K562 (cell line): ENCODE data around the gene MLXIPL. TPM values are rescaled to one million over a fixed set of nuclear protein-coding genes. Genes with fewer than 3 reads are reported as not detected.

Experiments
- ATAC-seq: fragments of 200-7000 bp; cut with Tn5 transposase; 3 replicates; pipeline ENCODE4 v1.9.1; 2020; ENCODE audit warnings: moderate library complexity
- BruUV-seq: library from RNA; stranded (reverse); fragments of 400-500 nt; replicated peaks from 2 replicates; lab custom pipeline; 2021; lab: Mats Ljungman, UMichigan
- CTCF ChIA-PET: fragments of 300-600 bp; formaldehyde crosslinking; extraction: SDS; loops from one replicate; lab custom pipeline; 2021; ENCODE audit warnings: low intra/inter-chr PET ratio; lab: Yijun Ruan, JAX
- POLR2A ChIA-PET: fragments of 300-600, 350-650 bp; sonication (Branson Sonifier 250); formaldehyde crosslinking; extraction: SDS; loops from one replicate; lab custom pipeline; 2021; ENCODE audit warnings: antibody characterized with exemption, inconsistent platforms; lab: Yijun Ruan, JAX
- DNase-seq, 4 experiments: peaks; one replicate each; pipeline versions ENCODE4 v3.0.0 to v3.0.0-alpha.2; 2011 to 2018; ENCODE audit warnings: low spot score in 3 of 4, mixed read lengths in 3 of 4; ENCODE audit errors: extremely low read depth in 1 of 4
- FAIRE-seq: peaks from 2 replicates; lab custom pipeline; 2011; peaks lifted over from hg19 to GRCh38; lab: Jason Lieb, UNC
- H2AFZ ChIP-seq: 2 replicates; pipeline ENCODE4 v1.6.0; 2011; ENCODE audit warnings: low read depth, low read length, control low read depth, inconsistent platforms
- H3K27ac ChIP-seq: fragments of 200-600 bp; 3 replicates; pipeline ENCODE4 v1.8.0; 2011; ENCODE audit warnings: low read depth, mild to moderate bottlenecking, control low read depth, inconsistent platforms, low read length, moderate library complexity, mixed read lengths; ENCODE audit errors: extremely low read depth
- H3K27me3 ChIP-seq, 2 experiments: fragments of 300-600 bp in 1 of 2; 2 replicates in 1 of 2; 3 replicates in 1 of 2; pipeline versions ENCODE4 v1.6.0 to v1.8.0; 2011; ENCODE audit warnings: inconsistent platforms in 2 of 2, low read length in 2 of 2, mild to moderate bottlenecking in 1 of 2, mixed read lengths in 1 of 2, moderate library complexity in 1 of 2; ENCODE audit not compliant: control insufficient read depth in 2 of 2, insufficient read depth in 2 of 2
- H3K36me3 ChIP-seq: fragments of 300-600 bp; 3 replicates; pipeline ENCODE4 v1.8.0; 2011; ENCODE audit warnings: mild to moderate bottlenecking, low read length, inconsistent platforms; ENCODE audit not compliant: control insufficient read depth, insufficient read depth
- H3K4me1 ChIP-seq, 2 experiments: fragments of 200-600 bp in 1 of 2; replicated peaks in 1 of 2; 2 replicates in 1 of 2; 3 replicates in 1 of 2; pipeline versions ENCODE4 v1.5.1 to v1.8.0; 2011; ENCODE audit warnings: inconsistent platforms in 2 of 2, low read length in 2 of 2, mild to moderate bottlenecking in 1 of 2, mixed read lengths in 1 of 2, moderate library complexity in 1 of 2; ENCODE audit not compliant: control insufficient read depth in 2 of 2, insufficient read depth in 2 of 2
- H3K4me2 ChIP-seq: 2 replicates; pipeline ENCODE4 v1.6.1; 2011; ENCODE audit warnings: low read length, control low read depth, inconsistent platforms, mixed read lengths; ENCODE audit not compliant: insufficient read depth
- H3K4me3 ChIP-seq: fragments of 200-600 bp; sonication (generic), shearing (Covaris generic); 2 replicates; pipeline ENCODE4 v1.5.1; 2016; ENCODE audit warnings: control low read depth, inconsistent platforms
- H3K79me2 ChIP-seq: fragments of 200-600 bp; 3 replicates; pipeline ENCODE4 v1.8.0; 2011; ENCODE audit warnings: low read length, inconsistent platforms; ENCODE audit not compliant: control insufficient read depth, insufficient read depth
- H3K9ac ChIP-seq, 2 experiments: 2 replicates each; pipeline versions ENCODE4 v1.6.0 to v1.6.1; 2011; ENCODE audit warnings: low read depth in 2 of 2, low read length in 2 of 2, control low read depth in 1 of 2, inconsistent platforms in 1 of 2, mild to moderate bottlenecking in 1 of 2, mixed read lengths in 1 of 2; ENCODE audit not compliant: insufficient read depth in 1 of 2
- H3K9me1 ChIP-seq: one replicate; pipeline ENCODE4 v1.6.0; 2011; ENCODE audit warnings: inconsistent platforms, mild to moderate bottlenecking, low read length, moderate library complexity; ENCODE audit not compliant: control insufficient read depth, insufficient read depth
- H3K9me3 ChIP-seq: replicated peaks from 2 replicates; pipeline ENCODE4 v1.5.1; 2011; ENCODE audit warnings: low read depth, low read length, inconsistent platforms; ENCODE audit not compliant: control insufficient read depth, insufficient read depth
- H4K20me1 ChIP-seq: replicated peaks from 2 replicates; pipeline ENCODE4 v1.6.1; 2011; ENCODE audit warnings: low read length, inconsistent platforms, mixed read lengths; ENCODE audit not compliant: control insufficient read depth, insufficient read depth
- IRF2 ChIP-seq: sonication (generic); formaldehyde crosslinking; IDR thresholded peaks from 2 replicates; pipeline ENCODE4 v1.8.1; 2022; ENCODE audit warnings: mild to moderate bottlenecking, missing genetic modification reagents
- LEF1 ChIP-seq: fragments of 450-650 bp; IDR thresholded peaks from 2 replicates; pipeline ENCODE4 v1.6.1; 2016; ENCODE audit warnings: mild to moderate bottlenecking
- MAFF ChIP-seq: IDR thresholded peaks from 2 replicates; pipeline ENCODE4 v1.6.1; 2012; ENCODE audit warnings: low read length, improper control_type of control experiment
- POLR2B ChIP-seq: fragments of 450-650 bp; IDR thresholded peaks from 2 replicates; pipeline ENCODE4 v1.6.1; 2018; ENCODE audit warnings: low read depth; ENCODE audit not compliant: partially characterized antibody
- SIX5 ChIP-seq, 2 experiments: IDR thresholded peaks; 2 replicates each; pipeline ENCODE4 v1.6.1; 2011; ENCODE audit warnings: low read length in 2 of 2, borderline replicate concordance in 1 of 2, low read depth in 1 of 2, mild to moderate bottlenecking in 1 of 2, moderate library complexity in 1 of 2; ENCODE audit not compliant: insufficient read depth in 1 of 2
- WGBS: fragments of 100-300 bp; shearing (Covaris generic); methylation state at CpG from one replicate; pipeline ENCODE4 v1.1.6; 2016; ENCODE audit warnings: low coverage, mixed read lengths; ENCODE audit not compliant: insufficient coverage; ENCODE audit errors: missing lambda C conversion rate; 5-methylcytosine and 5-hydroxymethylcytosine counted together
- in situ Hi-C: fragments of 300-500 bp; cut with MboI; formaldehyde crosslinking; loops from 4 replicates; pipeline ENCODE4 v1.15.0; 2018; ENCODE audit warnings: inconsistent platforms, mixed read lengths
- intact Hi-C: fragments of 100-400 bp; cut with micrococcal nuclease; formaldehyde crosslinking; loops from 2 replicates; pipeline ENCODE4 v1.14.2; 2022
- polyA plus RNA-seq, 8 experiments: library from polyadenylated mRNA; depleted of rRNA in 4 of 8; stranded (reverse) in 5 of 8; unstranded in 3 of 8; fragments of >200 nt; fragmentation: Nextera tagmentation in 2 of 8; fragmentation: Illumina TruSeq in 1 of 8; extraction: Ambion mirVana in 2 of 8; extraction: Trizol in 1 of 8; gene quantifications; 2 replicates each; pipeline versions ENCODE4 v1.2.1 to v1.2.3, GENCODE V29; 2011 to 2014; ENCODE audit warnings: inconsistent platforms in 1 of 8, missing spikeins in 1 of 8
- total RNA-seq, 7 experiments: library from RNA; depleted of rRNA in 6 of 7; stranded (reverse); fragments of >200 nt in 6 of 7; fragmentation: Illumina TruSeq in 2 of 7; extraction: Trizol in 2 of 7; gene quantifications; 2 replicates each; pipeline versions ENCODE4 v1.2.1 to v1.2.3, GENCODE V29; 2011 to 2021; ENCODE audit warnings: low replicate concordance in 1 of 7
- TF ChIP-seq, protein P1 (sequence below), 2 experiments: fragments of 450-650 bp; conservative IDR thresholded peaks; 2 replicates each; pipeline ENCODE4 v1.6.1; 2017; ENCODE audit warnings: mild to moderate bottlenecking in 2 of 2, moderate library complexity in 2 of 2
- TF ChIP-seq, protein P2 (sequence below): sonication (generic); formaldehyde crosslinking; IDR thresholded peaks from 2 replicates; pipeline ENCODE4 v1.9.0; 2022; ENCODE audit warnings: mild to moderate bottlenecking, missing genetic modification reagents

Gene MLXIPL
- total and polyA plus RNA-seq, 9 of the 15 experiments (the other 6 are each of a cell fraction or from before 2014, with no cell fraction given): 0.11 to 18.4 (median 1.4) TPM

DNA sequence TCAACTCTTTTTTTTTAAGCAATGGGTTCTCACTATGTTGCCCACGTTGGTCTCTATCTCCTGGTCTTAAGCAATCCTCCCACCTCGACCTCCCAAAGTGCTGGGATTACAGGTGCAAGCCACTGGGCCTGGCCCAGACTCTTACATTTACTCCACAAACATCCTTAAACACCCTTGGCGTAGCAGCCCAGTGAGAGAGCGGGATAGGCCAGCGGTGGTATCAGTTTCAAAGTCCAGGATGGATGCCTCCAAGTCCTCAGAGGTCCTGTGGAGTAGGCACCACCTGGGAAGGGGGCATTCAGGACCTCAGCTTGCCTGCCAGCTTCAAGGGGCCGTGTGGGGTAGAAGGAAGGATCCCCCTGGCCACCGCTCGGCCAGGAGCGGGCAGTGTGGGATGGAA lies 25.3 kb upstream of the MLXIPL start:
- peaks cover 32 to 77% of the 10 kb centered on the region in 2 experiments for H3K27me3 ChIP-seq
- H3K4me2 ChIP-seq: no peak overlapping the region
- ATAC-seq: no peak
- WGBS: 4% methylated on average over 9 of the region's 9 CpGs
- ChIA-PET POLR2A (interaction anchor here (0.7 to 1.1 kb wide), 2 partner anchors 35 to 83 kb away, joined by 3 read pairs; no protein-coding TSS in a partner anchor), CTCF (interaction anchor here (2.4 kb wide), 1 partner anchor 76 kb away, joined by 13 read pairs; no protein-coding TSS in a partner anchor)
- intact Hi-C loops: no loop called here
- H3K9me3 ChIP-seq: no peaks in the 10 kb centered on the region
- no peaks in the 10 kb centered on the region for H3K36me3 ChIP-seq
- no peak overlapping the region for H2AFZ ChIP-seq
- no peaks in the 10 kb centered on the region for H3K9me1 ChIP-seq
- H4K20me1 ChIP-seq: 0 out of 2 replicates have a peak, but pooled peaks cover 3% of the 10 kb centered on the region
- in situ Hi-C loops: no loop called here
- peaks cover 0 to 14% of the 10 kb centered on the region in 2 experiments; a peak in 2 of 5 replicates for H3K4me1 ChIP-seq
- TF ChIP-seq LEF1 (no peak), POLR2B (no peak), IRF2 (CRISPR knock-in tag) (no peak), SIX5 (IDR thresholded peaks at IDR 0.05; ENCODE audit: borderline replicate concordance in 1 of 2, insufficient read depth in 1 of 2, low read depth in 1 of 2, low read length in 2 of 2) (no peak), MAFF (no peak)
- TF ChIP-seq, protein P1, sequence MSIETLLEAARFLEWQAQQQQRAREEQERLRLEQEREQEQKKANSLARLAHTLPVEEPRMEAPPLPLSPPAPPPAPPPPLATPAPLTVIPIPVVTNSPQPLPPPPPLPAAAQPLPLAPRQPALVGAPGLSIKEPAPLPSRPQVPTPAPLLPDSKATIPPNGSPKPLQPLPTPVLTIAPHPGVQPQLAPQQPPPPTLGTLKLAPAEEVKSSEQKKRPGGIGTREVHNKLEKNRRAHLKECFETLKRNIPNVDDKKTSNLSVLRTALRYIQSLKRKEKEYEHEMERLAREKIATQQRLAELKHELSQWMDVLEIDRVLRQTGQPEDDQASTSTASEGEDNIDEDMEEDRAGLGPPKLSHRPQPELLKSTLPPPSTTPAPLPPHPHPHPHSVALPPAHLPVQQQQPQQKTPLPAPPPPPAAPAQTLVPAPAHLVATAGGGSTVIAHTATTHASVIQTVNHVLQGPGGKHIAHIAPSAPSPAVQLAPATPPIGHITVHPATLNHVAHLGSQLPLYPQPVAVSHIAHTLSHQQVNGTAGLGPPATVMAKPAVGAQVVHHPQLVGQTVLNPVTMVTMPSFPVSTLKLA (conservative IDR thresholded peaks at IDR 0.05): no peak
- TF ChIP-seq, protein P2, sequence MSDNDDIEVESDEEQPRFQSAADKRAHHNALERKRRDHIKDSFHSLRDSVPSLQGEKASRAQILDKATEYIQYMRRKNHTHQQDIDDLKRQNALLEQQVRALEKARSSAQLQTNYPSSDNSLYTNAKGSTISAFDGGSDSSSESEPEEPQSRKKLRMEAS (CRISPR knock-in tag): no peak
- no peak for DNase-seq
- H3K27ac ChIP-seq: no peak overlapping the region
- no TSS peak for BruUV-seq
- H3K4me3 ChIP-seq: no peak overlapping the region
- no peak for FAIRE-seq
- H3K9ac ChIP-seq: no peak overlapping the region
- H3K79me2 ChIP-seq: no peaks in the 10 kb centered on the region
